HG03159 (cell line): ENCODE measurements around the gene ISG20.

Experiments
- ATAC-seq: cut with Tn5 transposase; IDR thresholded peaks from one replicate; pipeline ENCODE4 v1.9.1; 2021; ENCODE audit warnings: mild to moderate bottlenecking, moderate library complexity; ENCODE audit not compliant: unreplicated experiment

Gene ISG20

GRCh38 chr15:88680241-88681001, 41.6 kb downstream of the ISG20 start:
- ATAC-seq: no peak

- no peak for ATAC-seq
Observed at GRCh38 chr15:88681610-88682221, 42.9 kb downstream of the ISG20 start.

- ATAC-seq: no peak
Observed at GRCh38 chr15:88684345-88684744, 45.5 kb downstream of the ISG20 start.

GRCh38 chr15:88686166-88686565, 47.4 kb downstream of the ISG20 start:
- ATAC-seq: no peak

GRCh38 chr15:88688394-88688933, 49.6 kb downstream of the ISG20 start:
- no peak for ATAC-seq

GRCh38 chr15:88690331-88690730, 51.5 kb downstream of the ISG20 start:
- ATAC-seq: no peak

GRCh38 chr15:88693191-88693590, 54.4 kb downstream of the ISG20 start:
- no peak for ATAC-seq

- ATAC-seq: no peak
Observed at GRCh38 chr15:88695101-88695500, 56.3 kb downstream of the ISG20 start.

GRCh38 chr15:88695691-88696251, 57.0 kb downstream of the ISG20 start:
- ATAC-seq: no peak

- no peak for ATAC-seq
Observed at GRCh38 chr15:88696254-88696653, 57.4 kb downstream of the ISG20 start.

GRCh38 chr15:88697276-88697675, 58.5 kb downstream of the ISG20 start:
- no peak for ATAC-seq

- ATAC-seq: no peak
Observed at GRCh38 chr15:88699861-88700260, 61.0 kb downstream of the ISG20 start.

GRCh38 chr15:88700716-88701115, 61.9 kb downstream of the ISG20 start:
- no peak for ATAC-seq

- peak; percentile 46 for ATAC-seq
Observed at GRCh38 chr15:88701561-88702095, 62.8 kb downstream of the ISG20 start.

- ATAC-seq: no peak
Observed at GRCh38 chr15:88702983-88703382, 64.2 kb downstream of the ISG20 start.

- ATAC-seq: no peak
Observed at GRCh38 chr15:88703533-88703932, 64.7 kb downstream of the ISG20 start.

- ATAC-seq: no peak
Observed at GRCh38 chr15:88704791-88705768, 66.3 kb downstream of the ISG20 start.

GRCh38 chr15:88705769-88706165, 67.0 kb downstream of the ISG20 start:
- ATAC-seq: no peak
